Keratinocyte (primary cell): ENCODE data around the gene CSH1. TPM values are rescaled to one million over a fixed set of nuclear protein-coding genes. Genes with fewer than 3 reads are reported as not detected.
"Not testable (repeated sequence)": the region's sequence is repeated elsewhere in the genome, so short reads cannot be mapped to it uniquely, and the experiment has no call there.

ENCODE experiments used
- DNase-seq: peaks from one replicate; pipeline ENCODE4 v3.0.0-alpha.2; 2011; ENCODE audit warnings: low read depth, missing footprints, low spot score
- FAIRE-seq: peaks from 2 replicates; lab custom pipeline; 2011; peaks lifted over from hg19 to GRCh38; lab: Jason Lieb, UNC
- H2AFZ ChIP-seq: 2 replicates; pipeline ENCODE4 v1.6.0; 2012; ENCODE audit warnings: low read length, control low read depth, inconsistent platforms; ENCODE audit not compliant: control insufficient read depth
- H3K27ac ChIP-seq: 2 replicates; pipeline ENCODE4 v1.5.1; 2011; ENCODE audit warnings: low read length; ENCODE audit not compliant: control insufficient read depth, insufficient read depth
- H3K27me3 ChIP-seq: 3 replicates; pipeline ENCODE4 v1.6.0; 2011; ENCODE audit warnings: low read length; ENCODE audit not compliant: control insufficient read depth, insufficient read depth; ENCODE audit errors: extremely low read depth
- H3K36me3 ChIP-seq, 2 experiments: 2 replicates in 1 of 2; 3 replicates in 1 of 2; pipeline ENCODE4 v1.5.1; 2011; ENCODE audit warnings: low read length in 2 of 2, mild to moderate bottlenecking in 1 of 2; ENCODE audit not compliant: control insufficient read depth in 2 of 2, insufficient read depth in 2 of 2; ENCODE audit errors: extremely low read depth in 1 of 2
- H3K4me1 ChIP-seq: 3 replicates; pipeline ENCODE4 v1.5.1; 2011; ENCODE audit warnings: low read length; ENCODE audit not compliant: control insufficient read depth, insufficient read depth; ENCODE audit errors: extremely low read depth
- H3K4me2 ChIP-seq: 3 replicates; pipeline ENCODE4 v1.6.0; 2011; ENCODE audit warnings: low read depth, low read length; ENCODE audit not compliant: control insufficient read depth, insufficient read depth; ENCODE audit errors: extremely low read depth
- H3K4me3 ChIP-seq, 3 experiments: fragments of 200-600 bp in 1 of 3; sonication (generic) in 1 of 3; 2 replicates in 2 of 3; 3 replicates in 1 of 3; pipeline ENCODE4 v1.5.1; 2011 to 2016; ENCODE audit warnings: low read length in 3 of 3, mild to moderate bottlenecking in 3 of 3, control low read depth in 2 of 3, inconsistent platforms in 1 of 3, low read depth in 1 of 3, mixed read lengths in 1 of 3, mixed run types in 1 of 3, moderate library complexity in 1 of 3; ENCODE audit not compliant: control insufficient read depth in 2 of 3, insufficient read depth in 2 of 3; ENCODE audit errors: extremely low read depth in 1 of 3
- H3K79me2 ChIP-seq: 2 replicates; pipeline ENCODE4 v1.6.0; 2012; ENCODE audit warnings: low read length; ENCODE audit not compliant: control insufficient read depth, insufficient read depth
- H3K9ac ChIP-seq: 3 replicates; pipeline ENCODE4 v1.6.0; 2011; ENCODE audit warnings: low read length; ENCODE audit not compliant: control insufficient read depth, insufficient read depth; ENCODE audit errors: extremely low read depth
- H3K9me1 ChIP-seq: 3 replicates; pipeline ENCODE4 v1.6.0; 2011; ENCODE audit warnings: low read length; ENCODE audit not compliant: control insufficient read depth, insufficient read depth; ENCODE audit errors: extremely low read depth
- H3K9me3 ChIP-seq: 2 replicates; pipeline ENCODE4 v1.5.1; 2012; ENCODE audit warnings: low read depth, low read length; ENCODE audit not compliant: control insufficient read depth
- H4K20me1 ChIP-seq: 3 replicates; pipeline ENCODE4 v1.6.0; 2011; ENCODE audit warnings: low read length; ENCODE audit not compliant: control insufficient read depth, insufficient read depth; ENCODE audit errors: extremely low read depth
- CTCF ChIP-seq, 3 experiments: IDR thresholded peaks in 1 of 3; conservative IDR thresholded peaks in 1 of 3; optimal IDR thresholded peaks in 1 of 3; 2 replicates in 2 of 3; 3 replicates in 1 of 3; pipeline versions ENCODE3 to v1.5.1; 2011; ENCODE audit warnings: low read length in 3 of 3, mild to moderate bottlenecking in 3 of 3, moderate library complexity in 2 of 3, control low read depth in 1 of 3, inconsistent platforms in 1 of 3; ENCODE audit not compliant: insufficient read depth in 2 of 3; ENCODE audit errors: extremely low read depth in 1 of 3
- EZH2 ChIP-seq: IDR thresholded peaks from one replicate; pipeline ENCODE4 v1.6.1; 2012; ENCODE audit warnings: inconsistent platforms, mild to moderate bottlenecking, low read length, moderate library complexity
- dilution Hi-C: fragments of 300-500 bp; cut with MboI; formaldehyde crosslinking; loops from one replicate; pipeline ENCODE4 v1.7.0; 2020; ENCODE audit warnings: low sequenced_read_pairs; ENCODE audit not compliant: extremely low pct_ligation_motif_present
- polyA plus RNA-seq, 5 experiments: library from polyadenylated mRNA; depleted of rRNA in 3 of 5; stranded (reverse) in 3 of 5; stranded (forward) in 1 of 5; unstranded in 1 of 5; fragments of >200 nt; gene quantifications; 1 replicate in 1 of 5; 2 replicates in 3 of 5; 3 replicates in 1 of 5; pipeline versions ENCODE4 v1.2.1 to v1.2.3, GENCODE V29; 2011 to 2012; ENCODE audit warnings: missing spikeins in 2 of 5, low read depth in 1 of 5, low replicate concordance in 1 of 5

The CSH1 gene
- polyA plus RNA-seq, 1 donor (not counting 4 experiments of a cell fraction or from before 2014, with no cell fraction given) = not detected

GRCh38 chr17:63881935-63882601, 14.3 kb downstream of the CSH1 start, which contains the start of gene GH2:
GH2 (minus strand) TSS chr17:63881944; CDS start chr17:63881801, 143 bp downstream.
- dilution Hi-C loops = no loop called here
- no peak for TF ChIP-seq EZH2
- TF ChIP-seq CTCF (optimal IDR thresholded peaks at IDR 0.05 in 1 of 3, IDR thresholded peaks at IDR 0.05 in 1 of 3, conservative IDR thresholded peaks at IDR 0.05 in 1 of 3; ENCODE audit: extremely low read depth in 1 of 3, insufficient read depth in 2 of 3, low read length in 3 of 3) = peak; percentile 67 to 80 (median 78)
- Histone ChIP-seq H3K36me3 (no peaks in the 10 kb centered on the region), H3K27ac (no peak within 1 kb of the TSS), H3K9me1 (no peaks in the 10 kb centered on the region), H4K20me1 (no peaks in the 10 kb centered on the region), H3K79me2 (no peaks in the 10 kb centered on the region), H3K9me3 (no peaks in the 10 kb centered on the region), H3K27me3 (no peaks in the 10 kb centered on the region), H3K4me1 (no peaks in the 10 kb centered on the region), H3K4me3 (no peak within 1 kb of the TSS), H3K4me2 (no peak within 1 kb of the TSS), H3K9ac (no peak within 1 kb of the TSS), H2AFZ (no peak within 1 kb of the TSS)
- FAIRE-seq (no peak), DNase-seq (no peak)

GRCh38 chr17:63881337-63881736, 15.0 kb downstream of the CSH1 start:
- H3K4me1 ChIP-seq, H3K27ac ChIP-seq, H3K9me1 ChIP-seq, H2AFZ ChIP-seq, H3K36me3 ChIP-seq, H3K27me3 ChIP-seq, H3K9me3 ChIP-seq, H4K20me1 ChIP-seq, DNase-seq, dilution Hi-C loops, FAIRE-seq, H3K9ac ChIP-seq, H3K4me2 ChIP-seq, H3K79me2 ChIP-seq, H3K4me3 ChIP-seq: not testable (repeated sequence)

GRCh38 chr17:63880706-63881105, 15.7 kb downstream of the CSH1 start:
- Histone ChIP-seq H2AFZ (no peak overlapping the region), H3K9ac (no peak overlapping the region), H3K4me1 (no peaks in the 10 kb centered on the region), H3K9me3 (no peaks in the 10 kb centered on the region), H3K27me3 (no peaks in the 10 kb centered on the region), H3K9me1 (no peaks in the 10 kb centered on the region), H3K4me2 (no peak overlapping the region), H3K36me3 (no peaks in the 10 kb centered on the region), H3K79me2 (no peaks in the 10 kb centered on the region), H3K4me3 (no peak overlapping the region), H4K20me1 (no peaks in the 10 kb centered on the region), H3K27ac (no peak overlapping the region)
- dilution Hi-C loops = no loop called here
- FAIRE-seq (no peak), DNase-seq (no peak)
- no peak for TF ChIP-seq CTCF (optimal IDR thresholded peaks at IDR 0.05 in 1 of 3, IDR thresholded peaks at IDR 0.05 in 1 of 3, conservative IDR thresholded peaks at IDR 0.05 in 1 of 3; ENCODE audit: extremely low read depth in 1 of 3, insufficient read depth in 2 of 3, low read length in 3 of 3)
- no peak for TF ChIP-seq EZH2

GRCh38 chr17:63878413-63878812, 18.0 kb downstream of the CSH1 start:
- H3K27me3 ChIP-seq, dilution Hi-C loops, H3K4me1 ChIP-seq, H3K36me3 ChIP-seq, H3K27ac ChIP-seq, H3K9me3 ChIP-seq, H3K9me1 ChIP-seq, DNase-seq, H3K4me3 ChIP-seq, H3K4me2 ChIP-seq, H2AFZ ChIP-seq, H3K79me2 ChIP-seq, H4K20me1 ChIP-seq, FAIRE-seq, H3K9ac ChIP-seq: not testable (repeated sequence)
